ENCODE data around the gene PPM1N. TPM values are rescaled to one million over a fixed set of nuclear protein-coding genes. Genes with fewer than 3 reads are reported as not detected.

The PPM1N gene
- total RNA-seq, 1 experiment from 2014 or later = 1.2 TPM

DNA sequence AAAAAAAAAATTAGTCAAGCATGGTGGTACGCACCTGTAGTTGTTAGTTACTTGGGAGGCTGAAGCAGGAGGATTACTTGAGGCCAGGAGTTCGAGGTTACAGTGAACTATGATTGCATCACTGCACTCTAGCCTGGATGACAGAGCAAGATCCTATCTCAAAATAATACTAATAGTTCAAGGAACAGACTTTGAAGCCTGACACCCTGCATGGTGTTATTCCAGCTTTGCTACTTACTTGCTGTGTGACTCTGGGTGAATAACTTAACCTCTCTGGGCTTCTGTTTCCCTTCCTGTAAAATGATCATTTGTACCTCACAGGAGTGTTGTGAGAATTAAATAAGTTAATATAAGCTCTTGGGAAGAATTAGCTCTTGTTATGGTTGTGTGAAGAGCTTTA is 34.0 kb upstream of the PPM1N start:
- Histone ChIP-seq H3K9me3 (no peaks in the 10 kb centered on the region), H3K4me3 (ENCODE audit: low read depth, low read length) (no peak overlapping the region), H3K27me3 (replicated peaks; ENCODE audit: control insufficient read depth, insufficient read depth, low read length) (no peaks in the 10 kb centered on the region), H3K36me3 (ENCODE audit: control insufficient read depth, insufficient read depth, low read length) (no peaks in the 10 kb centered on the region), H3K4me1 (0 out of 2 replicates have a peak, but pooled peaks cover 5% of the 10 kb centered on the region)
- no peak for DNase-seq
- H3K9me3 Mint-ChIP-seq (ENCODE audit: unreplicated experiment) = no peaks in the 10 kb centered on the region
- H3K27ac Mint-ChIP-seq (ENCODE audit: unreplicated experiment) = no peak overlapping the region
- peaks cover 24% of the 10 kb centered on the region for H3K36me3 Mint-ChIP-seq (ENCODE audit: insufficient read depth, unreplicated experiment)
- no peaks in the 10 kb centered on the region for H3K4me1 Mint-ChIP-seq (ENCODE audit: low read depth, unreplicated experiment)
- ChIA-PET POLR2A (no interaction called here), CTCF (interaction anchor here (6.3 kb wide), 1 partner anchor 24 kb away, joined by 116 read pairs; no protein-coding TSS in a partner anchor)
- BruUV-seq (replicated peaks) = no TSS peak
- H3K4me3 Mint-ChIP-seq (ENCODE audit: unreplicated experiment) = no peak overlapping the region
- intact Hi-C loops (cut with micrococcal nuclease; ENCODE audit: unreplicated experiment) = no loop called here
- TF ChIP-seq CTCF (IDR thresholded peaks at IDR 0.05; ENCODE audit: insufficient read depth in 1 of 2, low read depth in 1 of 2, low read length in 1 of 2, severe bottlenecking in 1 of 2, unreplicated experiment in 1 of 2) = no peak
- no peaks in the 10 kb centered on the region for H3K27me3 Mint-ChIP-seq (ENCODE audit: insufficient read depth, unreplicated experiment)

DNA sequence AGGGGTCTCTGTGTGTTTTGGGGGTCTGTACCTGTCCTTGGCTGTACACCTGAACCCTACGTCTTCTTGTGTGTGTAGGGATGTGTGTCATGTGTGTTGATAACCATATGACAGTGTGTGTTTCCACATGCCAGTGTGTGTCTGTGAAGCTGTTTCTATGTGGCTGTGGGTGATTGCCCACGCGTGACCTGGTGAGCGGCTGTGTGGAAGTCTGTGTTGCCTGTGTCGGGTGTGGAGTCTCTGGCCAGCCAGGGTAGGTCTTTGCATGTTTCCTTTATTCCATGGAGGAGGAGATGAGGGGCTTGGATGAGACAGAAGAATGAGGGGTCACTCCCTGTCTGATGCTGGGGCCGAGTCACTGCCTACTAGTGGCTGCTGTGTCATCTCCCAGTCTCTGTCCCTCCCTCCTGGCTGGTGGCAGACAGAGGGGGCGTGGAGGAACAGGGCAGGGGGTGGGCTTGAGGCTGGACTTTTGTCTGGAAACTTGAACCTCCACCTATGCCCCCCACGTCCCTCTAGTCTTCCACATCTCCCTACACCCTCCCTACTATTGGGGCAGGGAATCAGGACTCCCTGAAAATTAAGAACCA is 33.3 kb upstream of the PPM1N start:
- CTCF ChIA-PET = interaction anchor here (6.3 kb wide), 1 partner anchor 25 kb away, joined by 116 read pairs; no protein-coding TSS in a partner anchor
- intact Hi-C loops (cut with micrococcal nuclease; ENCODE audit: unreplicated experiment) = no loop called here
- POLR2A ChIA-PET = no interaction called here
- no peak for DNase-seq
- Mint-ChIP-seq H3K4me1 (ENCODE audit: low read depth, unreplicated experiment) (no peaks in the 10 kb centered on the region), H3K9me3 (ENCODE audit: unreplicated experiment) (no peaks in the 10 kb centered on the region), H3K27me3 (ENCODE audit: insufficient read depth, unreplicated experiment) (no peaks in the 10 kb centered on the region), H3K27ac (ENCODE audit: unreplicated experiment) (no peak overlapping the region), H3K36me3 (ENCODE audit: insufficient read depth, unreplicated experiment) (peaks cover 31% of the 10 kb centered on the region), H3K4me3 (ENCODE audit: unreplicated experiment) (no peak overlapping the region)
- Histone ChIP-seq H3K9me3 (no peaks in the 10 kb centered on the region), H3K4me1 (peaks cover 6% of the 10 kb centered on the region; the same call in 1 of the 2 replicates), H3K27me3 (replicated peaks; ENCODE audit: control insufficient read depth, insufficient read depth, low read length) (no peaks in the 10 kb centered on the region), H3K36me3 (ENCODE audit: control insufficient read depth, insufficient read depth, low read length) (no peaks in the 10 kb centered on the region), H3K4me3 (ENCODE audit: low read depth, low read length) (no peak overlapping the region)
- no peak for TF ChIP-seq CTCF (IDR thresholded peaks at IDR 0.05; ENCODE audit: insufficient read depth in 1 of 2, low read depth in 1 of 2, low read length in 1 of 2, severe bottlenecking in 1 of 2, unreplicated experiment in 1 of 2)
- no TSS peak for BruUV-seq (replicated peaks)

GRCh38 chr19:45467115-45467455 is 31.2 kb upstream of the PPM1N start:
- CTCF ChIA-PET = interaction anchor here (0.6 to 6.3 kb wide), 8 partner anchors 9 to 76 kb away, joined by 3 to 116 read pairs (median 14); no protein-coding TSS in a partner anchor
- no peaks in the 10 kb centered on the region for H3K4me1 Mint-ChIP-seq (ENCODE audit: low read depth, unreplicated experiment)
- Histone ChIP-seq H3K36me3 (ENCODE audit: control insufficient read depth, insufficient read depth, low read length) (no peaks in the 10 kb centered on the region), H3K4me3 (ENCODE audit: low read depth, low read length) (peak overlapping the region; percentile 74), H3K9me3 (no peaks in the 10 kb centered on the region), H3K4me1 (peaks cover 9% of the 10 kb centered on the region; the same call in 1 of the 2 replicates), H3K27me3 (replicated peaks; ENCODE audit: control insufficient read depth, insufficient read depth, low read length) (no peaks in the 10 kb centered on the region)
- peaks cover 36% of the 10 kb centered on the region for H3K36me3 Mint-ChIP-seq (ENCODE audit: insufficient read depth, unreplicated experiment)
- no peaks in the 10 kb centered on the region for H3K27me3 Mint-ChIP-seq (ENCODE audit: insufficient read depth, unreplicated experiment)
- BruUV-seq (replicated peaks) = TSS peak; percentile 58
- no peak for TF ChIP-seq CTCF (IDR thresholded peaks at IDR 0.05; ENCODE audit: insufficient read depth in 1 of 2, low read depth in 1 of 2, low read length in 1 of 2, severe bottlenecking in 1 of 2, unreplicated experiment in 1 of 2)
- peak overlapping the region; percentile 98 for H3K27ac Mint-ChIP-seq (ENCODE audit: unreplicated experiment)
- H3K4me3 Mint-ChIP-seq (ENCODE audit: unreplicated experiment) = peak overlapping the region; percentile 92
- intact Hi-C loops (cut with micrococcal nuclease; ENCODE audit: unreplicated experiment) = no loop called here
- no peak for DNase-seq
- POLR2A ChIA-PET = interaction anchor here (0.6 to 4.4 kb wide), 15 partner anchors 8 to 302 kb away, joined by 3 to 38 read pairs (median 5); partner anchors contain the start of genes QPCTL, SIX5 and SNRPD2
- H3K9me3 Mint-ChIP-seq (ENCODE audit: unreplicated experiment) = no peaks in the 10 kb centered on the region
